Anterior cingulate cortex (tissue), 58 donors: ENCODE data around the gene UBE2E2.
A peak's percentile ranks its signal among the peaks of the same experiment; 100 is the strongest.
"Not testable (repeated sequence)": the region's sequence is repeated elsewhere in the genome, so short reads cannot be mapped to it uniquely, and the experiment has no call there.

Source experiments
- DNase-seq, 58 donors: peaks; one replicate each; lab custom pipeline; 2025; lab: John Stamatoyannopoulos, UW

Gene UBE2E2

GRCh38 chr3:23202921-23203707, at the start of gene UBE2E2:
TSS of gene UBE2E2 (plus strand) at chr3:23203327.
- peak in 56 of 58 donors; percentile 16 to 83 (median 70) for DNase-seq

GRCh38 chr3:23153436-23153835, 49.7 kb upstream of the UBE2E2 start:
- no peak for DNase-seq

GRCh38 chr3:23157331-23157730, 45.8 kb upstream of the UBE2E2 start:
- no peak for DNase-seq

GRCh38 chr3:23159929-23160328, 43.2 kb upstream of the UBE2E2 start:
- DNase-seq: no peak

GRCh38 chr3:23161308-23161707, 41.8 kb upstream of the UBE2E2 start:
- DNase-seq: no peak

- DNase-seq: no peak
Observed at GRCh38 chr3:23161896-23162570, 41.1 kb upstream of the UBE2E2 start.

GRCh38 chr3:23162934-23163333, 40.2 kb upstream of the UBE2E2 start:
- no peak for DNase-seq

GRCh38 chr3:23164746-23165145, 38.4 kb upstream of the UBE2E2 start:
- DNase-seq: no peak

- DNase-seq: no peak
Observed at GRCh38 chr3:23165571-23165970, 37.6 kb upstream of the UBE2E2 start.

- no peak for DNase-seq
Observed at GRCh38 chr3:23166276-23166675, 36.9 kb upstream of the UBE2E2 start.

GRCh38 chr3:23166845-23167244, 36.3 kb upstream of the UBE2E2 start:
- no peak for DNase-seq

- peak in 6 of 58 donors; percentile 1 to 21 (median 9) for DNase-seq
Observed at GRCh38 chr3:23169551-23169950, 33.6 kb upstream of the UBE2E2 start.

GRCh38 chr3:23170291-23170690, 32.8 kb upstream of the UBE2E2 start:
- DNase-seq: no peak

- no peak for DNase-seq
Observed at GRCh38 chr3:23172059-23172458, 31.1 kb upstream of the UBE2E2 start.

- DNase-seq: no peak
Observed at GRCh38 chr3:23174426-23175039, 28.6 kb upstream of the UBE2E2 start.

- DNase-seq: no peak
Observed at GRCh38 chr3:23175341-23176083, 27.6 kb upstream of the UBE2E2 start.

GRCh38 chr3:23176839-23177238, 26.3 kb upstream of the UBE2E2 start:
- DNase-seq: not testable (repeated sequence)

- DNase-seq: no peak
Observed at GRCh38 chr3:23182996-23183513, 20.1 kb upstream of the UBE2E2 start.

- DNase-seq: peak in 14 of 58 donors; percentile 1 to 32 (median 8)
Observed at GRCh38 chr3:23183731-23184130, 19.4 kb upstream of the UBE2E2 start.

- no peak for DNase-seq
Observed at GRCh38 chr3:23185861-23186260, 17.3 kb upstream of the UBE2E2 start.

GRCh38 chr3:23189187-23189586, 13.9 kb upstream of the UBE2E2 start:
- DNase-seq: no peak
